SHP77 treated with DMSO at 0.1 percent for 48 hours (cell line): Measurements from ENCODE around the gene SARDH.

Experiments used
- DNase-seq: peaks from one replicate; lab custom pipeline; 2025; lab: John Stamatoyannopoulos, UW

SARDH gene

GRCh38 chr9:133737774-133738639 is at the start of gene SARDH:
Gene SARDH (minus strand): TSS chr9:133738352. CDS start chr9:133734173, 4,179 bp downstream.
- peak; percentile 43 for DNase-seq

DNA sequence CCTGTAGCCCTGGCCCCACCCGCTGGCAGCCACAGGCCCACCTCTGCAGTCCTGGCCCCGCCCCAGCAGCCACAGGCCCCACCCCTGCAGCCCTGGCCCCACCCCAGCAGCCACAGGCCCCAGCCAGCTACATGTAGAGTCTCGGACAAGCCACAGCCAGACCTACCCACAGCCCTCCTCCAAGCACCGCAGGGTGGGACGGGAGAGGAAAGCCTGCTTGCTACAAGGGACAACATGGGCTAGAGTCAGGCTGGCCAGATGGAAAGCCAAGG is 49.5 kb upstream of the SARDH start:
- DNase-seq = no peak

GRCh38 chr9:133786907-133787753 is 49.0 kb upstream of the SARDH start:
- no peak for DNase-seq

DNA sequence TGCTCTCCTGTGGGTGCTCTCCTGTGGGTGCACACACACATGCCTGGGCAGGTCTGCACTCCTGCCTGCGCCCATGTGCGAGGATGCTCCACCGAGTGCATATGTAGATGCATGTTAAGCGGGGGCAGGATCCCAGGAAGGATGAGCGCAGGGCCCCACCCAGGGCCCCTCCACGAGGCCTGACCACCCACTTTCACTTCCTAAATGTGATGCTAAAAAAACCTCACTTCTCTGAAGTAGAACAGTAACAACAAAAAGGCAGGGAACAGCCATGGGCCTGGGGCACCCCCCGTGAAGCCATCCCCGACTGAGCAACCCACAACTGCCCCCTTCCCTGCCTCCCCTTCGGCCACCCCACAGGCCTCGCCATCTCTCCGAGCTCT is 48.2 kb upstream of the SARDH start:
- no peak for DNase-seq

DNA sequence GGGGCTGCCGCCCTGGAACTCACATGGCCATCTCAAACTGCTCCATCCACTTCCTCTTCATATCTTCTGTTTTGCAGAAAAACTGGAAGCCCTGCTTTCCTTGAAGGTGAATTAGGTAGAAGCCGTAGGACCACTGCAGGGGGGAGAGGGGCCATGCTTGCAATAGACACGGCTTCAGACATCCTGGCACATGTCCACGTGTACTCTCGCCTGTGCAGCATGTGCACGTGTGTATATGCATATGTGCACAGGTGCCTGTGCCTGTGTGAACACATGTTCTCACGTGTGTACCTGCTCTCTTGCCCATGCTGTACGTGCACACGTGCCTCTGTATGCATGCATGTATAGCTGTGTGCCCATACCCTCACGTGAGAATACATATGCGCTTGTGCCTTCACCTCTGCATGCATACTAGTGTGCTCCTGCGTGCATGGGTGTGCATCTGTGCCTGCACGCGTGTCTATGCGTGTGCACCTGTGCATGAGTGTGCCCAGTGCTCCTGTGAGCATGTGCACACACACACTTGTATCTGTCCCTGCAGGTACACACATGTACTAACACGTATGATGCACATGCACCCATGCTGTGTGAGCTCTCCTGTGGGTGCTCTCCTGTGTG is 47.7 kb upstream of the SARDH start:
- DNase-seq = no peak

GRCh38 chr9:133784731-133785561 is 46.8 kb upstream of the SARDH start:
- no peak for DNase-seq

- no peak for DNase-seq
These were observed 45.2 kb upstream of the SARDH start for GRCh38 chr9:133783331-133783731.

DNA sequence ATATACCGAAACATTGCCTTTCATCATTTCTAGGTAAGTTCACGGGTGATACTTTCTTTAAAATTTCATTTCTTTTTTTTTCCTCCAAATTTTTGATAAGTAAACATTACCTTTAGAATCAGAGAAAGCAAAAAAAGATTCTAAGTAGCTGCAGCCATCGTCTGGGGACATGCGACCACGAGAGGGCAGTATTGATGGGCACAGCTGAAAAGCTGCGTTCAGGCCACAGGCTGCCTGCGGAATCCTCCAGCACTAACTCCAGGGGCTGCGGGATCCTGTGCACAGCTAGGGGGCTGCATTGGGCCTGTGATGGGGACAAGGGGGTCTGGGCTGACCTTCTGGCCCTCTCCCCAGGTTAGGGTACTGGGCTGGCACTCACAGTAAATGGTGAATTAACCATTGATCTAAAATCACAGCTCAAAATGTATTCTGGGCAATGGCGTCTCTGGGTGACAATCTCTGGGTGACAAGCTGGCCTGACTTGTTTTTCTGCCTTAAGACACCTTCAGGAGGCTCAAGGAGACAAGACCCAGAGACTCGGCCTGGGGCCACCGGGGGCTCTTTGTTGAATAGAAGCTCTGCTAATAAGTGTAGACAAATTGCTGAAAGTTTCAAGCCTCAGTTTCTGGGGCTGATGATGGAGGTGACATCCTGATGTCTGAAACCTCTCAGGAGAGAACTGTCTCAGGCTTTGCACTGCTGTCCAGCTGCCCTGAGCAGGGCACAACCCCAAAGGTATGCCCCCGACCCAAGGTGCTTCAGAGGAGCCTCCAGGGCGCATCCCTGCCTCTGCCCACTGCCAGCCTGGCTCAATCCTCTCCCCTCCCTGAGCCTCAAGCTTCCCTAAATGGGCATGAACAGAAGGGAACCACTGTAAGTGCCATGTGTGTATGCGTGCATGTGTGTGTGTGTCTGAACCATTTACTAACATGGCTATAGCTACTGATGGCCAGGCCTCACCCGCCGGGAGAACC is 44.3 kb upstream of the SARDH start:
- DNase-seq = no peak

- no peak for DNase-seq
These were observed 43.6 kb upstream of the SARDH start for GRCh38 chr9:133781828-133782135.

DNA sequence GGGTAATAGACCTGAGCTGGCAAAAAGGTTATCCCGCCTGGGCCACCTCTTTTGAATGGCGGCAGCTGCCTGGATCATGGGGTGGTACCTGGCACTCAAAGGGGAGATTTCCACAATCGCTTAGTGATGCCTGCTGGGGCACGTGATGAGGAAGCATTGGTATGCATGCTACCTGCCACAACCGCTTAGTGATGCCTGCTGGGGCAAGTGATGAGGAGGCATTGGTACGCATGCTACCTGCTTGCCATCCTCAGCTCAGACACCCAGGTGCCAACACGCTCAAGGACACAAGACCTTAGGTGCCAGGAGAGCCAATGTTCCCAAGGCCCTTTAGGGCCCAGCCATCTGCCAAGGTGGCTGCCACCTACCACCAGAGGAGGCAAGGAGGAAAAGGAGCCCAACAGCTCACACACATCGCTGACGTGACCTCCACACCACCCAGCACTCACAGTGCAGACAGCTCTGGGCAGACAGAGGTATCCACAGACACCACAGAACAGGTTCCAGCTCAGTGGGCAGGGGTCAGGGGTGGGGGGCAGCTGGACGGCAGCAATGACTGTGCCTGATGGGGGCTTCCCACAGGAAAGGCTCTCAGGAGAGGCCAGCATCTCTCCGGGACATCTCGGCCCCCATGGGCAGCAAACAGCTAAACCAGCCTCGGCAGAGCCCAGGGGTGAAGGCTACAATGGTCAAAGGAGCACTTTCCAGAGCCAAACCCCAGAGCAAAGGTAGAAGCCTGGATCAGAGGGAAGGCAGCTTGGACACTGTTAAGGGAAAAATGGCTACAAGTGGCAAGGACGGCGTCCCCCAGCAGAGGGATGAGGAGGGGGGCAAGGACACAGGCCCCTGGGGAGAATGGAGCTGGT is 43.0 kb upstream of the SARDH start:
- DNase-seq = no peak

- DNase-seq = no peak
These were observed 42.3 kb upstream of the SARDH start for GRCh38 chr9:133780404-133780945.

DNA sequence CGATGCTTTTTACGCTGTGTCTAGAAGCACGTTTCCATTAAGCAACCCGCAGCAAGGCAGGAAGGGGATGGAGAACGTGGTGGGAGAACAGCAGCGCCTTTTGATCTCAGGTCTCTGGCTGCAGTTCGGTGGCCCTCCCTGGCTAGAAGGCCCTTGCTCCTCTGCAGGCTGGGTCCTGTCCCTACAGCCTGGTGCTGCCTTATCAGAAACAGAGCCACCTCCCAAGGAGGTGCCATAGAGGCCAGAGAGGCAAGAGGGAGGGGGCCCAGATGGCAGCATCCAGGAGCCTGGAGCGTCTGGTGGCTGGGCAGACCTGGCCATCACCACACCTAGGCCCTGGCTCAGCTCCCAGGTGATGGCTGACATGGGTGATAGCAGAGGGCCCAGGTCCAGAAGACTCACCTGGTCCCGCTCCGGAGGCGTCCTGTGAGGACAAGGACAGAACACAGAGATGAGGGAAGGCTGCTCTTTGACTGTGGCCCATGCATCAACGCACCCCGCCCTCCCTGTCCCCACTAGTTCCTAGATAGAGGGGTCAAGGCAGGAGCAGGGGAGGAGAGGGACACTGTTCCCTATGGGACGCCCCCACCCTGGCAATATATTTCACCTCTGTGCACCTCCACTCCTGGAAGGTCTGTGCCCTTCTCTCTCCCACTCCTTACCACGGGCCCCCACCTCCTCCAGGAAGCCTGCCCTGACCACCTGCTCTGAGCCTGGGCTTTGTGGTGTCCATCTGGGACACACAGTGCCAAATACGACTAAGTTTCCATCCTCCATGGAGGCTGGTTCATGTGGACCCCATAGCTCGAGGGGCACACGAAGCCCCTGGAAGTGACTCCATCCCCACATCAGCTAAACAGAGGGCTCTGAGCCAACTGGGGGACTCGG is 41.6 kb upstream of the SARDH start:
- DNase-seq = no peak

GRCh38 chr9:133779081-133779480 is 40.9 kb upstream of the SARDH start:
- DNase-seq = no peak

- DNase-seq = no peak
These were observed 40.3 kb upstream of the SARDH start for GRCh38 chr9:133778336-133779013.

GRCh38 chr9:133777871-133778270 is 39.7 kb upstream of the SARDH start:
- no peak for DNase-seq

GRCh38 chr9:133777068-133777791 is 39.1 kb upstream of the SARDH start:
- no peak for DNase-seq
